ENCODE measurements around the gene CPXM2. TPM values are rescaled to one million over a fixed set of nuclear protein-coding genes. Genes with fewer than 3 reads are reported as not detected.

CPXM2 gene
- total RNA-seq, 1 experiment from 2014 or later = 0.12 TPM

DNA sequence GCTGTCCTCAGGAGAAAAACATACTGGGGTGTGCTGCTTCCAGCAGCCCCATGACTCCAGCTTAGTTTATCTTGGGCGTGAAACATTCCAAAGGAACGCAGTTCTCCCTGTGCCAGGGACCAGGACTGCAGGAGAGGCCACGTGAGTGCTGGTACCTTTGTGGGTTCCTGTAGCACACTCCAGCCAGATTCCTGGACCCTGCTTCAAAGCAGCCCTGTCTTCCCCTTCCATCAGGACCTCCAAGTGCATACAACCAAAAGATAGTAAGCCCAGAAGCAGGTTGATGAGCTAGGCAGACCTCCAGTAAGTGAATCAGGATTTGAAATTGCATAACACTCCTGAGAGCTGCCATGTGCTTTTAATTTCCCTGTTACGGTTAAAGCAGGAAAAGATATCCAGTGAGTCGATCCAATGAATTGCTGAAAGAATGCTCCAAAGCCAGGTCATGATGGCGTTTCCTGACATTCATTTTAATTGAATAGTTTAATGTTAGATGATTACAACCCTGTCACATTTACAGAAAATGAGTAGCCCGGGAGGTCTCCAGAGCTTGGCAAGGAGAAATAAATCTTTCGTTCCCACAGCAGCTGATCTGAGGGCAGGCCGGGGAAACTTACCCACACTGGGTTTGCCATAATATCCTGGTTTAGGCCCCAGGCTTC, 38.9 kb upstream of the CPXM2 start:
- TF ChIP-seq POLR2AphosphoS5 (IDR thresholded peaks at IDR 0.05; ENCODE audit: low read depth, low read length) = no peak
- no peak for DNase-seq (ENCODE audit: low read depth, low spot score)
- Histone ChIP-seq H3K4me3 (replicated peaks in 1 of 2; ENCODE audit: low read depth in 1 of 2, low read length in 2 of 2) (no peak overlapping the region), H3K27me3 (ENCODE audit: insufficient read depth, low read length) (0 out of 2 replicates have a peak, but pooled peaks cover 4% of the 10 kb centered on the region), H3K9ac (ENCODE audit: low read length) (no peak overlapping the region), H3K27ac (ENCODE audit: low read depth, low read length) (no peak overlapping the region), H3K9me3 (ENCODE audit: control insufficient read depth in 1 of 2, insufficient read depth in 1 of 2, low read depth in 1 of 2, low read length in 2 of 2) (peaks cover 8 to 12% of the 10 kb centered on the region in 2 experiments; a peak in 2 of 4 replicates), H2AFZ (ENCODE audit: low read depth, low read length, poor library complexity, severe bottlenecking) (no peak overlapping the region), H3K4me2 (ENCODE audit: low read length) (no peak overlapping the region), H3K36me3 (ENCODE audit: control insufficient read depth in 1 of 2, insufficient read depth in 2 of 2, low read length in 2 of 2) (no peaks in the 10 kb centered on the region), H4K20me1 (ENCODE audit: insufficient read depth) (no peaks in the 10 kb centered on the region), H3K79me2 (ENCODE audit: insufficient read depth, low read length) (no peaks in the 10 kb centered on the region), H3K9me2 (ENCODE audit: insufficient read depth) (no peaks in the 10 kb centered on the region), H3K4me1 (ENCODE audit: control insufficient read depth in 1 of 2, insufficient read depth in 2 of 2, low read length in 2 of 2) (peaks cover 0 to 3% of the 10 kb centered on the region in 2 experiments; a peak in 1 of 4 replicates)
- no TSS peak for BruUV-seq (replicated peaks)
- POLR2A ChIA-PET = no interaction called here
- intact Hi-C loops (cut with micrococcal nuclease) = no loop called here
- RAD21 ChIA-PET (ENCODE audit: low non-redundant PET in 1 of 2, low total read pairs in 2 of 2, uncharacterized antibody in 2 of 2, unreplicated experiment in 2 of 2) = no interaction called here
- no peak for ATAC-seq
- CTCF ChIA-PET = no interaction called here

DNA sequence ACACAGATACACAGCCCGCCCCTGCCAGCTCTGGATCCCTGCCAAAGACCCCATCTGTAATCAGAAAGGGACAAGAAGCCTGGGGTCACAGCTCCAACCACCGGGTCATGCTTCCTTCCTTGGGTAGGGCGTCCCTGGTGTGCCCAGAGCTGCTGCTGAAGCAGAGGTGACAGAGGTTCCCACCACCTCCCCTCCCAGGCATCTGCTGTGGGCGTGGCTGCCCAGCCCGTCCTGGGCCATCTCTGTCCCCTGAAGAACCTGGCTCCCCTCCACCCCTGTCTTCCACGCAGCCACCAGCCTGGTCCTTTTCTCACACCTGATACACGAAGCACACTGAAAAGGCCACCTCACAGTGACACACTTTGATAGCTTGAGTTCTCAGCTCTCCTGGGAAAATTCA, 38.2 kb upstream of the CPXM2 start:
- H3K4me3 ChIP-seq (replicated peaks in 1 of 2; ENCODE audit: low read depth in 1 of 2, low read length in 2 of 2) = no peak overlapping the region
- H3K9me2 ChIP-seq (ENCODE audit: insufficient read depth) = no peaks in the 10 kb centered on the region
- no peak overlapping the region for H2AFZ ChIP-seq (ENCODE audit: low read depth, low read length, poor library complexity, severe bottlenecking)
- H3K79me2 ChIP-seq (ENCODE audit: insufficient read depth, low read length) = no peaks in the 10 kb centered on the region
- intact Hi-C loops (cut with micrococcal nuclease) = no loop called here
- DNase-seq (ENCODE audit: low read depth, low spot score) = no peak
- ATAC-seq = no peak
- TF ChIP-seq, protein P1, sequence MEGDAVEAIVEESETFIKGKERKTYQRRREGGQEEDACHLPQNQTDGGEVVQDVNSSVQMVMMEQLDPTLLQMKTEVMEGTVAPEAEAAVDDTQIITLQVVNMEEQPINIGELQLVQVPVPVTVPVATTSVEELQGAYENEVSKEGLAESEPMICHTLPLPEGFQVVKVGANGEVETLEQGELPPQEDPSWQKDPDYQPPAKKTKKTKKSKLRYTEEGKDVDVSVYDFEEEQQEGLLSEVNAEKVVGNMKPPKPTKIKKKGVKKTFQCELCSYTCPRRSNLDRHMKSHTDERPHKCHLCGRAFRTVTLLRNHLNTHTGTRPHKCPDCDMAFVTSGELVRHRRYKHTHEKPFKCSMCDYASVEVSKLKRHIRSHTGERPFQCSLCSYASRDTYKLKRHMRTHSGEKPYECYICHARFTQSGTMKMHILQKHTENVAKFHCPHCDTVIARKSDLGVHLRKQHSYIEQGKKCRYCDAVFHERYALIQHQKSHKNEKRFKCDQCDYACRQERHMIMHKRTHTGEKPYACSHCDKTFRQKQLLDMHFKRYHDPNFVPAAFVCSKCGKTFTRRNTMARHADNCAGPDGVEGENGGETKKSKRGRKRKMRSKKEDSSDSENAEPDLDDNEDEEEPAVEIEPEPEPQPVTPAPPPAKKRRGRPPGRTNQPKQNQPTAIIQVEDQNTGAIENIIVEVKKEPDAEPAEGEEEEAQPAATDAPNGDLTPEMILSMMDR (IDR thresholded peaks at IDR 0.05 in 2 of 3, conservative IDR thresholded peaks at IDR 0.05 in 1 of 3; ENCODE audit: borderline replicate concordance in 1 of 3, insufficient read depth in 1 of 3, low read depth in 2 of 3, low read length in 2 of 3) = no peak
- TF ChIP-seq TCF7L2 (IDR thresholded peaks at IDR 0.05; ENCODE audit: borderline replicate concordance, extremely low read depth, insufficient read depth, insufficient read length) (no peak), CBX3 (IDR thresholded peaks at IDR 0.05; ENCODE audit: low read depth) (no peak), RAD21 (IDR thresholded peaks at IDR 0.05; ENCODE audit: low read depth) (no peak), ZNF274 (IDR thresholded peaks at IDR 0.05; ENCODE audit: low read depth, low read length) (no peak), SP1 (IDR thresholded peaks at IDR 0.05; ENCODE audit: low read depth) (no peak), POLR2A (IDR thresholded peaks at IDR 0.05; ENCODE audit: borderline replicate concordance, extremely low read depth, insufficient read depth, insufficient read length) (no peak), SIN3A (IDR thresholded peaks at IDR 0.05; ENCODE audit: low read depth) (no peak), ZFX (IDR thresholded peaks at IDR 0.05) (no peak), YY1 (IDR thresholded peaks at IDR 0.05; ENCODE audit: extremely low read depth, insufficient replicate concordance, low read depth, low read length) (no peak)
- TF ChIP-seq, protein P2, sequence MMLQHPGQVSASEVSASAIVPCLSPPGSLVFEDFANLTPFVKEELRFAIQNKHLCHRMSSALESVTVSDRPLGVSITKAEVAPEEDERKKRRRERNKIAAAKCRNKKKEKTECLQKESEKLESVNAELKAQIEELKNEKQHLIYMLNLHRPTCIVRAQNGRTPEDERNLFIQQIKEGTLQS (IDR thresholded peaks at IDR 0.05) = no peak
- TF ChIP-seq, protein P3, sequence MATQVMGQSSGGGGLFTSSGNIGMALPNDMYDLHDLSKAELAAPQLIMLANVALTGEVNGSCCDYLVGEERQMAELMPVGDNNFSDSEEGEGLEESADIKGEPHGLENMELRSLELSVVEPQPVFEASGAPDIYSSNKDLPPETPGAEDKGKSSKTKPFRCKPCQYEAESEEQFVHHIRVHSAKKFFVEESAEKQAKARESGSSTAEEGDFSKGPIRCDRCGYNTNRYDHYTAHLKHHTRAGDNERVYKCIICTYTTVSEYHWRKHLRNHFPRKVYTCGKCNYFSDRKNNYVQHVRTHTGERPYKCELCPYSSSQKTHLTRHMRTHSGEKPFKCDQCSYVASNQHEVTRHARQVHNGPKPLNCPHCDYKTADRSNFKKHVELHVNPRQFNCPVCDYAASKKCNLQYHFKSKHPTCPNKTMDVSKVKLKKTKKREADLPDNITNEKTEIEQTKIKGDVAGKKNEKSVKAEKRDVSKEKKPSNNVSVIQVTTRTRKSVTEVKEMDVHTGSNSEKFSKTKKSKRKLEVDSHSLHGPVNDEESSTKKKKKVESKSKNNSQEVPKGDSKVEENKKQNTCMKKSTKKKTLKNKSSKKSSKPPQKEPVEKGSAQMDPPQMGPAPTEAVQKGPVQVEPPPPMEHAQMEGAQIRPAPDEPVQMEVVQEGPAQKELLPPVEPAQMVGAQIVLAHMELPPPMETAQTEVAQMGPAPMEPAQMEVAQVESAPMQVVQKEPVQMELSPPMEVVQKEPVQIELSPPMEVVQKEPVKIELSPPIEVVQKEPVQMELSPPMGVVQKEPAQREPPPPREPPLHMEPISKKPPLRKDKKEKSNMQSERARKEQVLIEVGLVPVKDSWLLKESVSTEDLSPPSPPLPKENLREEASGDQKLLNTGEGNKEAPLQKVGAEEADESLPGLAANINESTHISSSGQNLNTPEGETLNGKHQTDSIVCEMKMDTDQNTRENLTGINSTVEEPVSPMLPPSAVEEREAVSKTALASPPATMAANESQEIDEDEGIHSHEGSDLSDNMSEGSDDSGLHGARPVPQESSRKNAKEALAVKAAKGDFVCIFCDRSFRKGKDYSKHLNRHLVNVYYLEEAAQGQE (IDR thresholded peaks at IDR 0.05; ENCODE audit: low read depth) = no peak
- ChIA-PET RAD21 (ENCODE audit: low non-redundant PET in 1 of 2, low total read pairs in 2 of 2, uncharacterized antibody in 2 of 2, unreplicated experiment in 2 of 2) (no interaction called here), POLR2A (no interaction called here), CTCF (no interaction called here)
- H3K27ac ChIP-seq (ENCODE audit: low read depth, low read length) = no peak overlapping the region
- peaks cover 0 to 3% of the 10 kb centered on the region in 2 experiments; a peak in 1 of 4 replicates for H3K4me1 ChIP-seq (ENCODE audit: control insufficient read depth in 1 of 2, insufficient read depth in 2 of 2, low read length in 2 of 2)
- H3K4me2 ChIP-seq (ENCODE audit: low read length) = no peak overlapping the region
- H3K27me3 ChIP-seq (ENCODE audit: insufficient read depth, low read length) = 0 out of 2 replicates have a peak, but pooled peaks cover 5% of the 10 kb centered on the region
- H3K36me3 ChIP-seq (ENCODE audit: control insufficient read depth in 1 of 2, insufficient read depth in 2 of 2, low read length in 2 of 2) = no peaks in the 10 kb centered on the region
- no peak overlapping the region for H3K9ac ChIP-seq (ENCODE audit: low read length)
- no peaks in the 10 kb centered on the region for H4K20me1 ChIP-seq (ENCODE audit: insufficient read depth)
- peaks cover 8 to 12% of the 10 kb centered on the region in 2 experiments; a peak in 2 of 4 replicates for H3K9me3 ChIP-seq (ENCODE audit: control insufficient read depth in 1 of 2, insufficient read depth in 1 of 2, low read depth in 1 of 2, low read length in 2 of 2)
- BruUV-seq (replicated peaks) = no TSS peak

All from HCT116 (cell line).